ENCODE results near the gene HRH3. TPM values are rescaled to one million over a fixed set of nuclear protein-coding genes. Genes with fewer than 3 reads are reported as not detected.

HRH3 gene
- total RNA-seq, 1 experiment from 2014 or later = not detected

GRCh38 chr20:62231292-62231691, 11.2 kb upstream of the HRH3 start:
- no peak overlapping the region for H3K27ac ChIP-seq
- H3K36me3 ChIP-seq = no peaks in the 10 kb centered on the region
- DNase-seq (ENCODE audit: low read depth in 1 of 2, low spot score in 2 of 2) = no peak
- H3K4me1 ChIP-seq (replicated peaks) = no peaks in the 10 kb centered on the region
- H3K9me3 ChIP-seq (replicated peaks) = no peaks in the 10 kb centered on the region; the same call in 1 of the 2 replicates
- H3K4me3 ChIP-seq = no peak overlapping the region
- peaks cover 27% of the 10 kb centered on the region for H3K27me3 ChIP-seq (replicated peaks)

GRCh38 chr20:62230696-62231095, 10.6 kb upstream of the HRH3 start:
- Histone ChIP-seq H3K36me3 (no peaks in the 10 kb centered on the region), H3K27ac (no peak overlapping the region), H3K4me3 (no peak overlapping the region), H3K4me1 (replicated peaks) (no peaks in the 10 kb centered on the region), H3K9me3 (replicated peaks) (no peaks in the 10 kb centered on the region; the same call in 1 of the 2 replicates), H3K27me3 (replicated peaks) (peaks cover 30% of the 10 kb centered on the region)
- no peak for DNase-seq (ENCODE audit: low read depth in 1 of 2, low spot score in 2 of 2)

- Histone ChIP-seq H3K36me3 (no peaks in the 10 kb centered on the region), H3K4me3 (no peak overlapping the region), H3K27ac (no peak overlapping the region), H3K4me1 (replicated peaks) (no peaks in the 10 kb centered on the region), H3K9me3 (replicated peaks) (no peaks in the 10 kb centered on the region; the same call in 1 of the 2 replicates), H3K27me3 (replicated peaks) (peaks cover 34% of the 10 kb centered on the region)
- no peak for DNase-seq (ENCODE audit: low read depth in 1 of 2, low spot score in 2 of 2)
Observed at GRCh38 chr20:62230276-62230675, 10.2 kb upstream of the HRH3 start.

GRCh38 chr20:62229667-62230066, 9.6 kb upstream of the HRH3 start:
- H3K4me1 ChIP-seq (replicated peaks) = no peaks in the 10 kb centered on the region
- DNase-seq (ENCODE audit: low read depth in 1 of 2, low spot score in 2 of 2) = no peak

GRCh38 chr20:62228982-62229545, 9.0 kb upstream of the HRH3 start:
- Histone ChIP-seq H3K27ac (no peak overlapping the region), H3K4me1 (replicated peaks) (no peaks in the 10 kb centered on the region), H3K4me3 (no peak overlapping the region), H3K27me3 (replicated peaks) (peaks cover 44% of the 10 kb centered on the region), H3K36me3 (no peaks in the 10 kb centered on the region), H3K9me3 (replicated peaks) (no peaks in the 10 kb centered on the region; the same call in 1 of the 2 replicates)
- no peak for DNase-seq (ENCODE audit: low read depth in 1 of 2, low spot score in 2 of 2)

More at GRCh38 chr20:62229667-62230066, 9.6 kb upstream of the HRH3 start:
- Histone ChIP-seq H3K36me3 (no peaks in the 10 kb centered on the region), H3K4me3 (no peak overlapping the region), H3K27me3 (replicated peaks) (peaks cover 38% of the 10 kb centered on the region), H3K9me3 (replicated peaks) (no peaks in the 10 kb centered on the region; the same call in 1 of the 2 replicates), H3K27ac (no peak overlapping the region)

- DNase-seq (ENCODE audit: low read depth in 1 of 2, low spot score in 2 of 2) = no peak
- H3K27ac ChIP-seq = no peak overlapping the region
- H3K4me1 ChIP-seq (replicated peaks) = no peaks in the 10 kb centered on the region
- H3K9me3 ChIP-seq (replicated peaks) = no peaks in the 10 kb centered on the region; the same call in 1 of the 2 replicates
- H3K27me3 ChIP-seq (replicated peaks) = peaks cover 45% of the 10 kb centered on the region
- H3K36me3 ChIP-seq = no peaks in the 10 kb centered on the region
- no peak overlapping the region for H3K4me3 ChIP-seq
Observed at GRCh38 chr20:62227977-62228958, 8.2 kb upstream of the HRH3 start.

GRCh38 chr20:62227591-62227976, 7.5 kb upstream of the HRH3 start:
- no peak for DNase-seq (ENCODE audit: low read depth in 1 of 2, low spot score in 2 of 2)
- H3K27me3 ChIP-seq (replicated peaks) = peaks cover 50% of the 10 kb centered on the region
- H3K4me3 ChIP-seq = no peak overlapping the region
- no peaks in the 10 kb centered on the region for H3K4me1 ChIP-seq (replicated peaks)
- no peaks in the 10 kb centered on the region; the same call in 1 of the 2 replicates for H3K9me3 ChIP-seq (replicated peaks)
- H3K36me3 ChIP-seq = no peaks in the 10 kb centered on the region
- no peak overlapping the region for H3K27ac ChIP-seq

- Histone ChIP-seq H3K36me3 (no peaks in the 10 kb centered on the region), H3K4me3 (no peak overlapping the region), H3K4me1 (replicated peaks) (no peaks in the 10 kb centered on the region), H3K9me3 (replicated peaks) (no peaks in the 10 kb centered on the region; the same call in 1 of the 2 replicates), H3K27me3 (replicated peaks) (peaks cover 56% of the 10 kb centered on the region), H3K27ac (no peak overlapping the region)
- DNase-seq (ENCODE audit: low read depth in 1 of 2, low spot score in 2 of 2) = no peak
Observed at GRCh38 chr20:62226707-62227590, 6.9 kb upstream of the HRH3 start.

- H3K4me1 ChIP-seq (replicated peaks) = no peaks in the 10 kb centered on the region
- H3K4me3 ChIP-seq = no peak overlapping the region
- H3K9me3 ChIP-seq (replicated peaks) = no peaks in the 10 kb centered on the region; the same call in 1 of the 2 replicates
- H3K27me3 ChIP-seq (replicated peaks) = peaks cover 66% of the 10 kb centered on the region
- no peaks in the 10 kb centered on the region for H3K36me3 ChIP-seq
- H3K27ac ChIP-seq = no peak overlapping the region
- no peak for DNase-seq (ENCODE audit: low read depth in 1 of 2, low spot score in 2 of 2)
Observed at GRCh38 chr20:62225820-62226635, 6.0 kb upstream of the HRH3 start.

- Histone ChIP-seq H3K27me3 (replicated peaks) (peaks cover 74% of the 10 kb centered on the region), H3K4me3 (no peak overlapping the region)
Observed at GRCh38 chr20:62225026-62225425, 4.9 kb upstream of the HRH3 start.

GRCh38 chr20:62224113-62224855, 4.2 kb upstream of the HRH3 start:
- no peak for DNase-seq (ENCODE audit: low read depth in 1 of 2, low spot score in 2 of 2)
- Histone ChIP-seq H3K4me1 (replicated peaks) (0 out of 2 replicates have a peak, but pooled peaks cover 5% of the 10 kb centered on the region), H3K36me3 (no peaks in the 10 kb centered on the region), H3K27me3 (replicated peaks) (peaks cover 81% of the 10 kb centered on the region), H3K27ac (no peak overlapping the region), H3K4me3 (no peak overlapping the region), H3K9me3 (replicated peaks) (no peaks in the 10 kb centered on the region; the same call in 1 of the 2 replicates)

More at GRCh38 chr20:62225026-62225425, 4.9 kb upstream of the HRH3 start:
- H3K27ac ChIP-seq = no peak overlapping the region
- no peaks in the 10 kb centered on the region for H3K36me3 ChIP-seq
- no peaks in the 10 kb centered on the region; the same call in 1 of the 2 replicates for H3K9me3 ChIP-seq (replicated peaks)
- H3K4me1 ChIP-seq (replicated peaks) = 0 out of 2 replicates have a peak, but pooled peaks cover under 1% of the 10 kb centered on the region
- DNase-seq (ENCODE audit: low read depth in 1 of 2, low spot score in 2 of 2) = no peak

GRCh38 chr20:62223571-62223970, 3.5 kb upstream of the HRH3 start:
- 0 out of 2 replicates have a peak, but pooled peaks cover 5% of the 10 kb centered on the region for H3K4me1 ChIP-seq (replicated peaks)
- H3K4me3 ChIP-seq = no peak overlapping the region
- H3K36me3 ChIP-seq = no peaks in the 10 kb centered on the region
- H3K9me3 ChIP-seq (replicated peaks) = no peaks in the 10 kb centered on the region; the same call in 1 of the 2 replicates
- H3K27ac ChIP-seq = no peak overlapping the region
- H3K27me3 ChIP-seq (replicated peaks) = peaks cover 85% of the 10 kb centered on the region
- no peak for DNase-seq (ENCODE audit: low read depth in 1 of 2, low spot score in 2 of 2)

All from SJSA1 (cell line).